HG03457 (cell line): Measurements from ENCODE around the gene MAPK11.
"Not testable (repeated sequence)": the region's sequence is repeated elsewhere in the genome, so short reads cannot be mapped to it uniquely, and the experiment has no call there.

Experiments used
- ATAC-seq: cut with Tn5 transposase; IDR thresholded peaks from one replicate; pipeline ENCODE4 v1.9.1; 2021; ENCODE audit warnings: moderate number of reproducible peaks; ENCODE audit not compliant: unreplicated experiment

The MAPK11 gene

GRCh38 chr22:50278956-50279619 is 8.9 kb upstream of the MAPK11 start:
- ATAC-seq = no peak

GRCh38 chr22:50278461-50278860 is 8.3 kb upstream of the MAPK11 start:
- ATAC-seq = no peak

- ATAC-seq = no peak
These were observed 7.6 kb upstream of the MAPK11 start for GRCh38 chr22:50277761-50278160.

GRCh38 chr22:50276143-50276542 is 6.0 kb upstream of the MAPK11 start:
- no peak for ATAC-seq

GRCh38 chr22:50275181-50276055 is 5.2 kb upstream of the MAPK11 start:
- no peak for ATAC-seq

- ATAC-seq = no peak
These were observed 4.6 kb upstream of the MAPK11 start for GRCh38 chr22:50274771-50275170.

GRCh38 chr22:50274311-50274710 is 4.1 kb upstream of the MAPK11 start:
- no peak for ATAC-seq

- ATAC-seq = not testable (repeated sequence)
These were observed 3.6 kb upstream of the MAPK11 start for GRCh38 chr22:50273781-50274180.

- ATAC-seq = not testable (repeated sequence)
These were observed 3.2 kb upstream of the MAPK11 start for GRCh38 chr22:50273352-50273751.

- no peak for ATAC-seq
These were observed 2.0 kb upstream of the MAPK11 start for GRCh38 chr22:50272044-50272802.

GRCh38 chr22:50271519-50271970 is 1.4 kb upstream of the MAPK11 start:
- ATAC-seq = no peak

- ATAC-seq = no peak
These were observed 650 bp upstream of the MAPK11 start for GRCh38 chr22:50270666-50271394.

GRCh38 chr22:50269573-50269969 is 609 bp downstream of the MAPK11 start:
- no peak for ATAC-seq

GRCh38 chr22:50268655-50269113 is 1.5 kb downstream of the MAPK11 start:
- ATAC-seq = no peak

- ATAC-seq = no peak
These were observed 2.4 kb downstream of the MAPK11 start for GRCh38 chr22:50267591-50268390.

- no peak for ATAC-seq
These were observed 3.2 kb downstream of the MAPK11 start for GRCh38 chr22:50266994-50267393.

- no peak for ATAC-seq
These were observed 5.1 kb downstream of the MAPK11 start for GRCh38 chr22:50264946-50265669.

GRCh38 chr22:50264104-50264745 is 6.0 kb downstream of the MAPK11 start:
- ATAC-seq = no peak
